SK-N-SH (cell line): ENCODE results near the gene NEBL.

Experiments
- CHD2 ChIP-seq: fragments of 150-350 bp; IDR thresholded peaks from 2 replicates; pipeline ENCODE4 v1.6.1; 2018; ENCODE audit warnings: low read length; ENCODE audit not compliant: partially characterized antibody
- CTCF ChIP-seq: fragments of 200-600 bp; sonication (generic); IDR thresholded peaks from 2 replicates; pipeline ENCODE4 v1.6.1; 2017; ENCODE audit warnings: antibody characterized with exemption, mild to moderate bottlenecking, moderate library complexity
- EZH2phosphoT487 ChIP-seq: fragments of 200-600 bp; sonication (generic); IDR thresholded peaks from 2 replicates; pipeline ENCODE4 v1.6.1; 2017; ENCODE audit warnings: low read depth, mixed run types, mild to moderate bottlenecking, antibody characterized with exemption, moderate library complexity, borderline replicate concordance
- GABPA ChIP-seq: IDR thresholded peaks from 2 replicates; pipeline ENCODE4 v1.4.0; 2012; ENCODE audit warnings: low read depth, mild to moderate bottlenecking
- MXI1 ChIP-seq: IDR thresholded peaks from 2 replicates; pipeline ENCODE4 v1.6.1; 2012; ENCODE audit warnings: mild to moderate bottlenecking, low read depth, low read length, improper control_type of control experiment
- NFIC ChIP-seq: IDR thresholded peaks from 2 replicates; pipeline ENCODE4 v1.4.0; 2012; ENCODE audit warnings: borderline replicate concordance
- POLR2AphosphoS5 ChIP-seq: IDR thresholded peaks from 2 replicates; pipeline ENCODE4 v1.6.1; 2012; ENCODE audit warnings: low read depth, low read length
- RXRA ChIP-seq: IDR thresholded peaks from 2 replicates; pipeline ENCODE4 v1.4.0; 2012; ENCODE audit warnings: low read depth, mild to moderate bottlenecking, borderline replicate concordance
- TF ChIP-seq, protein P1 (sequence below): IDR thresholded peaks from 2 replicates; pipeline ENCODE4 v1.4.0; 2012; ENCODE audit warnings: low read depth

GRCh38 chr10:20892011-20892585 lies 5.0 kb downstream of the NEBL start:
- TF ChIP-seq POLR2AphosphoS5 (no peak), MXI1 (peak; percentile 33; the same call in 1 of the 2 replicates), RXRA (no peak), CTCF (no peak), NFIC (no peak), CHD2 (no peak), EZH2phosphoT487 (no peak), GABPA (no peak)
- TF ChIP-seq, protein P1, sequence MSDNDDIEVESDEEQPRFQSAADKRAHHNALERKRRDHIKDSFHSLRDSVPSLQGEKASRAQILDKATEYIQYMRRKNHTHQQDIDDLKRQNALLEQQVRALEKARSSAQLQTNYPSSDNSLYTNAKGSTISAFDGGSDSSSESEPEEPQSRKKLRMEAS: no peak
